CD14-positive monocyte (primary cell): ENCODE measurements around the gene P2RX5. TPM values are rescaled to one million over a fixed set of nuclear protein-coding genes. Genes with fewer than 3 reads are reported as not detected.

Source experiments
- DNase-seq, 3 donors: peaks; one replicate each; pipeline ENCODE4 v3.0.0-alpha.2; 2011 to 2022
- H2AFZ ChIP-seq: 2 replicates; pipeline ENCODE4 v1.6.0; 2012; ENCODE audit warnings: mild to moderate bottlenecking, low read depth, low read length, inconsistent platforms; ENCODE audit not compliant: insufficient read depth, poor library complexity, severe bottlenecking
- H3K27ac ChIP-seq, 2 donors: 1 replicate in 1 of 2; 2 replicates in 1 of 2; pipeline ENCODE4 v1.5.1; 2012 to 2013; ENCODE audit warnings: low read length in 2 of 2, control low read depth in 1 of 2, inconsistent platforms in 1 of 2, low read depth in 1 of 2, mild to moderate bottlenecking in 1 of 2
- H3K27me3 ChIP-seq, 2 donors: one replicate each; pipeline versions ENCODE4 v1.6.0 to v1.6.1; 2011 to 2013; ENCODE audit warnings: low read length in 2 of 2; ENCODE audit not compliant: control insufficient read depth in 2 of 2, insufficient read depth in 2 of 2
- H3K36me3 ChIP-seq, 2 donors: replicated peaks in 1 of 2; 1 replicate in 1 of 2; 2 replicates in 1 of 2; pipeline versions ENCODE4 v1.5.1 to v1.6.1; 2012 to 2013; ENCODE audit warnings: low read length in 2 of 2, control low read depth in 1 of 2, inconsistent platforms in 1 of 2, mild to moderate bottlenecking in 1 of 2; ENCODE audit not compliant: insufficient read depth in 2 of 2, control insufficient read depth in 1 of 2
- H3K4me1 ChIP-seq, 2 donors: 1 replicate in 1 of 2; 2 replicates in 1 of 2; pipeline versions ENCODE4 v1.5.1 to v1.6.1; 2012 to 2013; ENCODE audit warnings: low read length in 2 of 2, control low read depth in 1 of 2, inconsistent platforms in 1 of 2, mild to moderate bottlenecking in 1 of 2, moderate library complexity in 1 of 2; ENCODE audit not compliant: insufficient read depth in 2 of 2, control insufficient read depth in 1 of 2
- H3K4me2 ChIP-seq: replicated peaks from 2 replicates; pipeline ENCODE3; 2012; ENCODE audit warnings: low read length, moderate library complexity, mild to moderate bottlenecking; ENCODE audit not compliant: poor library complexity, severe bottlenecking; ENCODE audit errors: extremely low read depth
- H3K4me3 ChIP-seq, 3 experiments: fragments of 200-600 bp in 1 of 3; sonication (generic) in 1 of 3; replicated peaks in 1 of 3; 1 replicate in 2 of 3; 2 replicates in 1 of 3; pipeline ENCODE4 v1.5.1; 2011 to 2013; ENCODE audit warnings: low read length in 3 of 3, mild to moderate bottlenecking in 3 of 3, control low read depth in 2 of 3, low read depth in 2 of 3, inconsistent platforms in 1 of 3, moderate library complexity in 1 of 3
- H3K79me2 ChIP-seq: 2 replicates; pipeline ENCODE4 v1.6.0; 2012; ENCODE audit warnings: mild to moderate bottlenecking, control low read depth, inconsistent platforms, low read length, moderate library complexity; ENCODE audit not compliant: insufficient read depth
- H3K9ac ChIP-seq: 2 replicates; pipeline ENCODE4 v1.6.0; 2017; ENCODE audit warnings: low read length, mild to moderate bottlenecking; ENCODE audit not compliant: insufficient read depth, poor library complexity, severe bottlenecking
- H3K9me3 ChIP-seq, 2 donors: replicated peaks in 1 of 2; 1 replicate in 1 of 2; 2 replicates in 1 of 2; pipeline versions ENCODE4 v1.5.1 to v1.6.1; 2012 to 2013; ENCODE audit warnings: low read length in 2 of 2, control low read depth in 1 of 2; ENCODE audit not compliant: control insufficient read depth in 1 of 2, insufficient read depth in 1 of 2
- H4K20me1 ChIP-seq: 2 replicates; pipeline ENCODE4 v1.6.0; 2012; ENCODE audit warnings: mild to moderate bottlenecking, low read length, control low read depth, moderate library complexity; ENCODE audit not compliant: insufficient read depth
- H3K27ac Mint-ChIP-seq, 7 donors: one replicate each; pipeline ENCODE4 v1.8.0; 2020; ENCODE audit warnings: mild to moderate bottlenecking in 7 of 7, mixed read lengths in 7 of 7, moderate library complexity in 6 of 7, inconsistent platforms in 2 of 7
- H3K27me3 Mint-ChIP-seq, 3 donors: one replicate each; pipeline ENCODE4 v1.8.0; 2021 to 2022; ENCODE audit warnings: low read depth in 3 of 3, mild to moderate bottlenecking in 3 of 3, mixed read lengths in 3 of 3, moderate library complexity in 3 of 3, inconsistent platforms in 1 of 3
- H3K36me3 Mint-ChIP-seq, 2 donors: one replicate each; pipeline ENCODE4 v1.8.0; 2020; ENCODE audit warnings: mixed read lengths in 2 of 2, inconsistent platforms in 1 of 2, mild to moderate bottlenecking in 1 of 2
- H3K4me1 Mint-ChIP-seq: one replicate; pipeline ENCODE4 v1.8.0; 2020; ENCODE audit warnings: mild to moderate bottlenecking, mixed read lengths
- H3K4me3 Mint-ChIP-seq, 2 donors: one replicate each; pipeline ENCODE4 v1.8.0; 2020; ENCODE audit warnings: mild to moderate bottlenecking in 2 of 2, mixed read lengths in 2 of 2, moderate library complexity in 1 of 2
- H3K9me3 Mint-ChIP-seq, 7 donors: one replicate each; pipeline ENCODE4 v1.8.0; 2020 to 2022; ENCODE audit warnings: mixed read lengths in 7 of 7, mild to moderate bottlenecking in 6 of 7, moderate library complexity in 6 of 7, inconsistent platforms in 2 of 7
- CTCF ChIP-seq: fragments of 200-600 bp; IDR thresholded peaks from one replicate; pipeline ENCODE4 v1.8.0; 2022; ENCODE audit warnings: antibody characterized with exemption, mild to moderate bottlenecking
- whole genome bisulfite sequencing: methylation state at CpG from one replicate; pipeline ENCODE4 v1.1.5; 2013; ENCODE audit warnings: missing lambda C conversion rate; ENCODE audit not compliant: insufficient coverage; 5-methylcytosine and 5-hydroxymethylcytosine counted together
- intact Hi-C, 2 donors: fragments of 100-400 bp; cut with micrococcal nuclease; formaldehyde crosslinking; loops; one replicate each; pipeline versions ENCODE4 v1.15.0 to v1.15.1; 2023
- polyA plus RNA-seq, 3 donors: library from polyadenylated mRNA; depleted of rRNA in 1 of 3; unstranded in 2 of 3; stranded (reverse) in 1 of 3; fragments of 300-500 nt in 2 of 3; fragments of >200 nt in 1 of 3; fragmentation: Illumina TruSeq in 2 of 3; gene quantifications; 1 replicate in 2 of 3; 2 replicates in 1 of 3; pipeline ENCODE4 v1.2.3, GENCODE V29; 2012 to 2021

The P2RX5 gene
- polyA plus RNA-seq, 3 donors = 0.64 to 8.8 (median 3.4) TPM

- peaks cover 0 to 10% of the 10 kb centered on the region in 2 donors for H3K9me3 ChIP-seq
- Mint-ChIP-seq H3K4me3 (no peak overlapping the region), H3K9me3 (peaks cover 0 to 21% (median 10%) of the 10 kb centered on the region in 7 donors), H3K4me1 (peaks cover 26% of the 10 kb centered on the region), H3K36me3 (no peaks in the 10 kb centered on the region), H3K27ac (no peak overlapping the region), H3K27me3 (peaks cover 17 to 32% (median 31%) of the 10 kb centered on the region in 3 donors)
- H3K36me3 ChIP-seq = no peaks in the 10 kb centered on the region
- H3K27me3 ChIP-seq = peaks cover 0 to 15% of the 10 kb centered on the region in 2 donors
- TF ChIP-seq CTCF = no peak
- H2AFZ ChIP-seq = no peak overlapping the region
- no peaks in the 10 kb centered on the region for H3K79me2 ChIP-seq
- H3K27ac ChIP-seq = no peak overlapping the region
- no peak for DNase-seq
- no peak overlapping the region for H3K4me3 ChIP-seq
- no peaks in the 10 kb centered on the region for H4K20me1 ChIP-seq
- no peak overlapping the region for H3K4me2 ChIP-seq
- H3K9ac ChIP-seq = no peak overlapping the region
- peaks cover 16 to 23% of the 10 kb centered on the region in 2 donors for H3K4me1 ChIP-seq
- intact Hi-C loops = no loop called here
- WGBS = no CpG with 5 or more reads among the region's 12 CpGs
Measured at GRCh38 chr17:3697103-3697476, 1.1 kb upstream of the P2RX5 start.

- peaks cover 0 to 15% of the 10 kb centered on the region in 2 donors for H3K27me3 ChIP-seq
- peaks cover 0 to 9% of the 10 kb centered on the region in 2 donors for H3K9me3 ChIP-seq
- peaks cover 16 to 23% of the 10 kb centered on the region in 2 donors for H3K4me1 ChIP-seq
- Mint-ChIP-seq H3K4me3 (peak overlapping the region; percentile 78 to 88), H3K27ac (peak overlapping the region in 1 of 7 donors; percentile 8), H3K9me3 (peaks cover 0 to 18% (median 8%) of the 10 kb centered on the region in 7 donors), H3K4me1 (peaks cover 20% of the 10 kb centered on the region), H3K36me3 (peaks cover 0 to 1% of the 10 kb centered on the region in 2 donors), H3K27me3 (peaks cover 17 to 32% (median 29%) of the 10 kb centered on the region in 3 donors)
- WGBS = 28% methylated on average over 9 of the region's 17 CpGs
- H3K9ac ChIP-seq = peak overlapping the region; percentile 58
- peak overlapping the region; percentile 55 to 84 (median 65) for H3K4me3 ChIP-seq
- no peaks in the 10 kb centered on the region for H4K20me1 ChIP-seq
- no peaks in the 10 kb centered on the region for H3K79me2 ChIP-seq
- no peak for TF ChIP-seq CTCF
- intact Hi-C loops = no loop called here
- peak overlapping the region; percentile 93 for H2AFZ ChIP-seq
- DNase-seq = no peak
- no peaks in the 10 kb centered on the region for H3K36me3 ChIP-seq
- peak overlapping the region; percentile 96 for H3K4me2 ChIP-seq
- H3K27ac ChIP-seq = no peak overlapping the region
Measured at GRCh38 chr17:3695129-3695722, 729 bp downstream of the P2RX5 start.
